Upper lobe of left lung (tissue), 6 donors: ENCODE results near the gene WBP1. TPM values are rescaled to one million over a fixed set of nuclear protein-coding genes. Genes with fewer than 3 reads are reported as not detected.
"Not testable (repeated sequence)": the region's sequence is repeated elsewhere in the genome, so short reads cannot be mapped to it uniquely, and the experiment has no call there.

Experiments used
- ATAC-seq, 2 donors: fragments of 200-7000 bp; cut with Tn5 transposase; one replicate each; pipeline ENCODE4 v1.9.1; 2022; ENCODE audit warnings: mild to moderate bottlenecking in 2 of 2, moderate library complexity in 2 of 2; ENCODE audit not compliant: low FRiP score in 2 of 2
- DNase-seq, 2 donors: peaks; one replicate each; pipeline ENCODE4 v3.0.0-alpha.2; 2019 to 2020
- H3K27ac ChIP-seq, 4 donors: fragments of 200-600 bp; sonication (generic); one replicate each; pipeline ENCODE4 v1.5.1; 2016 to 2019
- H3K27me3 ChIP-seq, 4 donors: fragments of 200-600 bp; sonication (generic); one replicate each; pipeline ENCODE4 v1.5.1; 2017 to 2019
- H3K36me3 ChIP-seq, 4 donors: fragments of 200-600 bp; sonication (generic); one replicate each; pipeline ENCODE4 v1.5.1; 2016 to 2019
- H3K4me1 ChIP-seq, 4 donors: fragments of 200-600 bp; sonication (generic); one replicate each; pipeline ENCODE4 v1.5.1; 2018 to 2019
- H3K4me3 ChIP-seq, 4 donors: fragments of 200-600 bp; sonication (generic); one replicate each; pipeline ENCODE4 v1.5.1; 2017 to 2019; ENCODE audit warnings: mild to moderate bottlenecking in 2 of 4, moderate library complexity in 1 of 4
- H3K9me3 ChIP-seq, 4 donors: fragments of 200-600 bp; sonication (generic); one replicate each; pipeline ENCODE4 v1.5.1; 2018 to 2019
- EP300 ChIP-seq, 4 donors: sonication (generic); formaldehyde crosslinking; IDR thresholded peaks; one replicate each; pipeline ENCODE4 v1.5.1; 2017; ENCODE audit warnings: antibody characterized with exemption in 4 of 4, control low read depth in 2 of 4
- POLR2A ChIP-seq, 4 donors: fragments of 450-650 bp; IDR thresholded peaks; one replicate each; pipeline ENCODE4 v1.5.1; 2016 to 2017; ENCODE audit warnings: antibody characterized with exemption in 4 of 4, mild to moderate bottlenecking in 2 of 4
- POLR2AphosphoS5 ChIP-seq, 2 donors: sonication (generic); formaldehyde crosslinking; IDR thresholded peaks; one replicate each; pipeline ENCODE4 v1.5.1; 2017; ENCODE audit warnings: antibody characterized with exemption in 2 of 2
- WGBS, 2 donors: methylation state at CpG; one replicate each; pipeline ENCODE4 v1.1.5; 2017 to 2018; 5-methylcytosine and 5-hydroxymethylcytosine counted together
- total RNA-seq, 6 donors: library from RNA; depleted of rRNA in 4 of 6; stranded (reverse); fragments of >200 nt in 4 of 6; gene quantifications; one replicate each; pipeline versions ENCODE4 v1.1.0 to v1.2.1, GENCODE V29; 2016 to 2021
- TF ChIP-seq, protein P1 (sequence below), 6 experiments: fragments of 450-650 bp in 4 of 6; fragments of 200-600 bp in 2 of 6; sonication (generic) in 2 of 6; IDR thresholded peaks; one replicate each; pipeline ENCODE4 v1.5.1; 2016 to 2019; ENCODE audit warnings: antibody characterized with exemption in 6 of 6
- donor health status: DM: no; HTN: no; CAD: no; lungs with moderate emphysema.
- donor health status: DM: no; HTN: yes; CAD: no; lungs with severe emphysema.

The WBP1 gene
- total RNA-seq, 6 donors from 2014 or later, result 34.7 to 109 (median 51.3) TPM

DNA sequence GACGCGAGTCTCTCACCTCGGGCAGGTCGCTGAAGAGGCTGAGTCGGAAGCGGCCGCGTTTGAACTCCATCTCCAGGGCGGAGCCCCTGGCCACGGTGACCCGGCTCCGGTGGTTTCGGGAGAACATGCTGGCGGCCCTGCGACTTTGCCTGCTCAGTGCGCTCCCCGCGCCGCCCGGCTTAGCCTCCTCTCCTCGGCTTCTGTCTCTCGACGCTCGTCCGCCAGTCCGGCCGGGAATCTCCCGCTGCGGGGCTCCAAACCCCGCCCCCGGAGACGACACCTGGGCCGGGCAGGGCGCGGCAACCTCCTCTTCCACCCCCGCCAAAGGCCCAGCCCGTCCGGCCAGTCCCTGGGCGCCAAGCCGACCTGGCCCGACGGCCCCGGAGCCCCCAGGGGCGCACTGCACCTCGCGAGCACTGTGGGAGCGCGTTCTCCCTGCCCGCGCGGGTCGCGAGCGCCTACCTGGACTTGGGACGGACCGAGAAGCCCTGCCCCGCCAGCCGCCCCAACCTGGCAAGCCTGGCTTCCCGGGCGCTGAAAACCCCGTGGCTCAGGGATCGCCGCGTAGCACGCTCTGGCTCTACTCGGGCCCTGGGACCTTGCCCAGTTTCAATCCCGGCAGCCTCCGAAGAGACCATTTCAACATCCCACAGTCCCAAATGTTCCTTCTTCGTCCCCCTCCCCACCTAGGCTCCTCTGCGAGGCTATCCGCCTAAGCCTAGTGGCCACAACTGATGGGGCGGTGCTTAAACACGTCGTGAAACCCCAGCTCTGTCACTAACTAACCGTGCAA lies 16.4 kb upstream of the WBP1 start, which contains the start of gene RTKN:
TSS of gene RTKN (minus strand) at position 248 of the 793 bp plus-strand sequence. CDS start at position 127, 121 bp downstream.
- TF ChIP-seq EP300 (IDR thresholded peaks at IDR 0.05) (no peak), POLR2AphosphoS5 (IDR thresholded peaks at IDR 0.05) (no peak), POLR2A (IDR thresholded peaks at IDR 0.05) (peak in 3 of 4 donors; percentile 36 to 55 (median 49))
- TF ChIP-seq, protein P1, sequence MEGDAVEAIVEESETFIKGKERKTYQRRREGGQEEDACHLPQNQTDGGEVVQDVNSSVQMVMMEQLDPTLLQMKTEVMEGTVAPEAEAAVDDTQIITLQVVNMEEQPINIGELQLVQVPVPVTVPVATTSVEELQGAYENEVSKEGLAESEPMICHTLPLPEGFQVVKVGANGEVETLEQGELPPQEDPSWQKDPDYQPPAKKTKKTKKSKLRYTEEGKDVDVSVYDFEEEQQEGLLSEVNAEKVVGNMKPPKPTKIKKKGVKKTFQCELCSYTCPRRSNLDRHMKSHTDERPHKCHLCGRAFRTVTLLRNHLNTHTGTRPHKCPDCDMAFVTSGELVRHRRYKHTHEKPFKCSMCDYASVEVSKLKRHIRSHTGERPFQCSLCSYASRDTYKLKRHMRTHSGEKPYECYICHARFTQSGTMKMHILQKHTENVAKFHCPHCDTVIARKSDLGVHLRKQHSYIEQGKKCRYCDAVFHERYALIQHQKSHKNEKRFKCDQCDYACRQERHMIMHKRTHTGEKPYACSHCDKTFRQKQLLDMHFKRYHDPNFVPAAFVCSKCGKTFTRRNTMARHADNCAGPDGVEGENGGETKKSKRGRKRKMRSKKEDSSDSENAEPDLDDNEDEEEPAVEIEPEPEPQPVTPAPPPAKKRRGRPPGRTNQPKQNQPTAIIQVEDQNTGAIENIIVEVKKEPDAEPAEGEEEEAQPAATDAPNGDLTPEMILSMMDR (IDR thresholded peaks at IDR 0.05), result peak in 3 of 6 experiments; percentile 7 to 26 (median 11)
- ATAC-seq (peak; percentile 47 to 74), DNase-seq (peak; percentile 79 to 92)
- H3K36me3 ChIP-seq, result no peaks in the 10 kb centered on the region
- H3K4me3 ChIP-seq, result peak within 1 kb of the TSS; percentile 22 to 64 (median 50)
- peaks cover 22 to 50% (median 30%) of the 10 kb centered on the region in 4 donors for H3K4me1 ChIP-seq
- peak within 1 kb of the TSS; percentile 74 to 88 (median 84) for H3K27ac ChIP-seq
- WGBS, 2 donors, result 16 to 26% methylated on average over 31 to 35 of the region's 75 CpGs
- no peaks in the 10 kb centered on the region for H3K9me3 ChIP-seq
- peaks cover 0 to 9% (median 3%) of the 10 kb centered on the region in 4 donors for H3K27me3 ChIP-seq

DNA sequence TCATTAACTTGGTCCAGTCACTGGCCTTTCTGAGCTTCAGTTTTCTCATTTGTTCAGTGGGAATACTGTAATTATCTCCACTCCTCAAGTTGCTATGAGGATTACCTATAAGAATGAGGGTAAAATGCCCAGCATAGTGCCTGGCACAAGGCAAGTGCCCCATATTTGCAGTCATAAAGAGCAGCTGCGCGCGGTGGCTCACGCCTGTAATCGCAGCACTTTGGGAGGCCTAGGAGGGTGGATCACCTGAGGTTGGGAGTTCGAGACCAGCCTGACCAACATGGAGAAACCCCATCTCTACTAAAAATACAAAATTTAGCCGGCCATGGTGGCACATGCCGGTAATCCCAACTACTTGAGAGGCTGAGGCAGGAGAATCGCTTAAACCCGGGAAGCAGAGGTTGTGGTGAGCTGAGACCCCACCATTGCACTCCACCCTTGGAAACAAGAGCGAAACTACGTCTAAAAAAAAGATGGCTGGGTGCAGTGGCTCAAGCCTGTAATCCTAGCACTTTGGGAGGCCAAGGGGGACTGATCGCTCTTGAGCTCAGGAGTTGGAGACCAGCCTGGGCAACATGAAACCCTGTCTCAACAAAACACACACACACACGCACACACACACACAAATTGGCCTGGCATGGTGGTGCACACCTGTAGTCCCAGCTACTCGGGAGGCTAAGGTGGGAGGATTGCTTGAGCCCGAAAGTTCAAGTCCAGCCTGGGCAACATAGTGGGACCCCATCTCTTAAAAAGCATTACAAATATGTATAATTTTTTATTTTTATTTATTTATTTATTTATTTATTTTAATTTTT lies 15.5 kb upstream of the WBP1 start:
- H3K9me3 ChIP-seq, H3K36me3 ChIP-seq, DNase-seq, H3K27me3 ChIP-seq, ATAC-seq: not testable (repeated sequence)
- Histone ChIP-seq H3K4me1 (peaks cover 22 to 45% (median 30%) of the 10 kb centered on the region in 4 donors), H3K27ac (peak overlapping the region; percentile 74 to 88 (median 84)), H3K4me3 (peak overlapping the region in 3 of 4 donors; percentile 42 to 64 (median 59))
- 89 to 94% methylated on average over 14 to 16 of the region's 16 CpGs for WGBS, 2 donors

DNA sequence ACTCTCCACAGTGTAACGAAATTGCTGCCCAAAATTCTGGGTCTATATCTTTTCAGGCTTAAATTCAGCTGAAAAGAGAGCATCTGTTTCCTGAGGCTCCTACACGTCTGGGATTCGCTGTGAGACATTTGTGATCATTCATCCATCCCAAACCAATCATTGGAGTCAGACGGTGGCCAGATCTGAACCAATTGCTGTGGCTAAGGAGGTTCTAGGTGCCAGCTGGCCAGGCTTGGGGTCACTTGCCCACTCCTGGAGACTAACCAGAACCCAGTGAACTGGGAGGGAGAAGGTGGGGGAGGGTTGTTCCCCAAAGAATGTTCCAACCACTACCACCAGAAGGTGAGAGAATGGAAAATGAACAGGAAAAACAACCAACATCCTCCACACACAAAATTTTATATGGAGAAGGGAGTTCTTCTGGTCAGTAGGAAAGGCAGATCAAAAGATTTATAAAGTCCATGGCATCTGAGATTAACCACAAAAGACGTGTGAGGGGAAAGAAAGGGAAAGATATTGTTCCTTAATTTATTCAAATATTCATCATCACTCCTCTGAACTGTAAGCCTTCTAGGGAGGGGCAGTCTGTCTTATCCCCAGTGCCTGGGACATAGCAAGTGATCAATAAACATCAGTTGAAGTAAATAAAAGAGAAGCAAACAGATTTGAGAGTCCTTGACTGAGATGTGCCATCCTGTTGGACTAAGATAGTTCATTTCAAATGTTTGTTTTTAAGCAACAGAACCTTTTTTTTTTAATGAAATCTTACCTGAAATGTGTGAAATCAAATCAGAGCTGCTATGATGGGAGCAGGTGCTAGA lies 13.5 kb upstream of the WBP1 start:
- Histone ChIP-seq H3K27me3 (peaks cover 0 to 9% (median 3%) of the 10 kb centered on the region in 4 donors), H3K36me3 (no peaks in the 10 kb centered on the region), H3K27ac (no peak overlapping the region), H3K9me3 (no peaks in the 10 kb centered on the region), H3K4me1 (peaks cover 13 to 32% (median 21%) of the 10 kb centered on the region in 4 donors), H3K4me3 (no peak overlapping the region)
- no peak for TF ChIP-seq POLR2AphosphoS5 (IDR thresholded peaks at IDR 0.05)
- no peak for TF ChIP-seq EP300 (IDR thresholded peaks at IDR 0.05)
- TF ChIP-seq, protein P1 (IDR thresholded peaks at IDR 0.05), result no peak
- TF ChIP-seq POLR2A (IDR thresholded peaks at IDR 0.05), result no peak
- 36 to 37% methylated on average over 5 of the region's 5 CpGs for WGBS, 2 donors
- DNase-seq (no peak), ATAC-seq (no peak)

DNA sequence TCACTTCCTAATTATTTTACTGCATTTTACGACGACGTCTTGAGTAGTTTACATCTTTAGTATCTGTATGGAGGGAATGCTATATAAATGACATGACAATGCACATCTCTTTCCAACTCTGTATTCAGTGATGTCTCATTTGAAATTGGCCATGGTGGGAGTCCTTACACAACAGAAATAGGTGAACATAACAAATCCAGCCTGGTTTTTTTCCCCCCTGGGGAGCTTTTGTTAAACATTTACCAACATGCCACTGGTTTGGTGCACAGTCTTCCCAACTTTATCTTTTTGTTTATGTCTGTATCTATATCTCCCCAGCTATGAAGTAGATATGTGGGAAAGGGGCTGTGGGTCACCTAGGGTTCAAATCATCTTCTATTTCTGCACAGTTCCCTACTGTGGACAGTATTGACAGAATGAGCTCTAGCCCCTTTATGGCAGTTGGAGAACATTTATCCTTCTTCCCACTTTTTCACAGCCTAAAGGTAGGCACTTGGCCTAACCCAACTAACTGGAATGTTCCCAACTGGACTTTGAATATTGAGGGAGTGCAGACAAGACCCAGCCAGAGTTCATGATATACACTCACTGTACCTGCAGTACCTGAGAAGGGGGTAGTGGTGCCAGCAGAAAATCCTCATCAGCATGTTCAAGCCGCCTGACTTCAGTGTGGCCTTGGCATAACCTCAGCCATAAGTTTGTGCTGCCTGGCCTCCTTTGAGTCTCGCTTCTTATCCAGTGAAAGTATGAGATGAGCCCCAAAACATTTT lies 10.8 kb upstream of the WBP1 start:
- Histone ChIP-seq H3K27ac (no peak overlapping the region), H3K36me3 (no peaks in the 10 kb centered on the region), H3K9me3 (no peaks in the 10 kb centered on the region), H3K4me3 (no peak overlapping the region), H3K27me3 (no peaks in the 10 kb centered on the region), H3K4me1 (peaks cover 0 to 6% (median 2%) of the 10 kb centered on the region in 4 donors)
- DNase-seq (no peak), ATAC-seq (peak in 1 of 2 donors; percentile 26)
- TF ChIP-seq, protein P1 (IDR thresholded peaks at IDR 0.05), result no peak
- no peak for TF ChIP-seq EP300 (IDR thresholded peaks at IDR 0.05)
- no peak for TF ChIP-seq POLR2AphosphoS5 (IDR thresholded peaks at IDR 0.05)
- no peak for TF ChIP-seq POLR2A (IDR thresholded peaks at IDR 0.05)
- WGBS, 2 donors, result 93% methylated on average over 5 of the region's 5 CpGs
